ENCODE data around the gene RBPJL. TPM values are rescaled to one million over a fixed set of nuclear protein-coding genes. Genes with fewer than 3 reads are reported as not detected.

Gene RBPJL
- total RNA-seq, 2 experiments from 2014 or later, result not detected

- ChIA-PET CTCF (interaction anchor here (0.8 to 8.4 kb wide), 15 partner anchors 11 to 448 kb away, joined by 3 to 79 read pairs (median 4); partner anchors contain the start of genes MATN4 and SYS1), POLR2A (no interaction called here)
- no peak overlapping the region for H3K27ac Mint-ChIP-seq
- no peaks in the 10 kb centered on the region for H3K9me3 Mint-ChIP-seq
- DNase-seq (peak; percentile 43), ATAC-seq (no peak)
- intact Hi-C loops (cut with micrococcal nuclease), result no loop called here
- H3K4me3 Mint-ChIP-seq, result no peak overlapping the region
- H3K27me3 Mint-ChIP-seq, result no peaks in the 10 kb centered on the region
- peaks cover 12% of the 10 kb centered on the region for H3K36me3 Mint-ChIP-seq (ENCODE audit: low read depth)
- H3K4me1 Mint-ChIP-seq (ENCODE audit: low read depth), result peaks cover 25% of the 10 kb centered on the region
- no peak for TF ChIP-seq CTCF (IDR thresholded peaks at IDR 0.05)
Observed at GRCh38 chr20:45322952-45323383, 16.3 kb downstream of the RBPJL start.

- ChIA-PET CTCF (interaction anchor here (0.8 to 8.4 kb wide), 8 partner anchors 10 to 448 kb away, joined by 3 to 79 read pairs (median 6); partner anchors contain the start of gene MATN4), POLR2A (interaction anchor here (0.6 kb wide), 1 partner anchor 32 kb away, joined by 3 read pairs; no protein-coding TSS in a partner anchor)
- Mint-ChIP-seq H3K4me1 (ENCODE audit: low read depth) (peaks cover 18% of the 10 kb centered on the region), H3K27me3 (no peaks in the 10 kb centered on the region), H3K9me3 (no peaks in the 10 kb centered on the region), H3K4me3 (no peak overlapping the region), H3K36me3 (ENCODE audit: low read depth) (peaks cover 19% of the 10 kb centered on the region), H3K27ac (no peak overlapping the region)
- intact Hi-C loops (cut with micrococcal nuclease), result no loop called here
- ATAC-seq (no peak), DNase-seq (no peak)
- TF ChIP-seq CTCF (IDR thresholded peaks at IDR 0.05), result no peak
Observed at GRCh38 chr20:45323731-45324130, 17.1 kb downstream of the RBPJL start.

GRCh38 chr20:45325371-45325770, 18.7 kb downstream of the RBPJL start:
- ChIA-PET POLR2A (no interaction called here), CTCF (interaction anchor here (0.7 to 1.9 kb wide), 3 partner anchors 9 to 32 kb away, joined by 3 to 10 read pairs (median 3); no protein-coding TSS in a partner anchor)

GRCh38 chr20:45328451-45328850, 21.8 kb downstream of the RBPJL start:
- ChIA-PET POLR2A (no interaction called here), CTCF (interaction anchor here (0.5 kb wide), 1 partner anchor 34 kb away, joined by 3 read pairs; no protein-coding TSS in a partner anchor)
- Mint-ChIP-seq H3K9me3 (no peaks in the 10 kb centered on the region), H3K4me1 (ENCODE audit: low read depth) (no peaks in the 10 kb centered on the region), H3K4me3 (no peak overlapping the region), H3K36me3 (ENCODE audit: low read depth) (peaks cover 28% of the 10 kb centered on the region), H3K27me3 (no peaks in the 10 kb centered on the region), H3K27ac (no peak overlapping the region)
- DNase-seq (no peak), ATAC-seq (no peak)
- TF ChIP-seq CTCF (IDR thresholded peaks at IDR 0.05), result no peak
- intact Hi-C loops (cut with micrococcal nuclease), result no loop called here

More at GRCh38 chr20:45325371-45325770, 18.7 kb downstream of the RBPJL start:
- ATAC-seq, result no peak
- H3K4me3 Mint-ChIP-seq, result no peak overlapping the region
- H3K36me3 Mint-ChIP-seq (ENCODE audit: low read depth), result peaks cover 28% of the 10 kb centered on the region
- H3K27me3 Mint-ChIP-seq, result no peaks in the 10 kb centered on the region
- no peak overlapping the region for H3K27ac Mint-ChIP-seq
- intact Hi-C loops (cut with micrococcal nuclease), result no loop called here
- H3K4me1 Mint-ChIP-seq (ENCODE audit: low read depth), result peaks cover 9% of the 10 kb centered on the region
- H3K9me3 Mint-ChIP-seq, result no peaks in the 10 kb centered on the region
- TF ChIP-seq CTCF (IDR thresholded peaks at IDR 0.05), result no peak
- DNase-seq, result no peak

GRCh38 chr20:45329497-45330319, 23.1 kb downstream of the RBPJL start:
- peaks cover 29% of the 10 kb centered on the region for H3K36me3 Mint-ChIP-seq (ENCODE audit: low read depth)
- ATAC-seq (no peak), DNase-seq (no peak)
- no peaks in the 10 kb centered on the region for H3K27me3 Mint-ChIP-seq
- no peak overlapping the region for H3K27ac Mint-ChIP-seq
- POLR2A ChIA-PET, result no interaction called here
- intact Hi-C loops (cut with micrococcal nuclease), result no loop called here
- H3K9me3 Mint-ChIP-seq, result no peaks in the 10 kb centered on the region
- no peaks in the 10 kb centered on the region for H3K4me1 Mint-ChIP-seq (ENCODE audit: low read depth)
- CTCF ChIA-PET, result interaction anchor here (1.6 kb wide), 1 partner anchor 10 kb away, joined by 6 read pairs; no protein-coding TSS in a partner anchor
- no peak for TF ChIP-seq CTCF (IDR thresholded peaks at IDR 0.05)
- no peak overlapping the region for H3K4me3 Mint-ChIP-seq
